K562 (cell line): ENCODE measurements around the gene PRRT1. TPM values are rescaled to one million over a fixed set of nuclear protein-coding genes. Genes with fewer than 3 reads are reported as not detected.

Source experiments
- BRCA1 ChIP-seq, 2 experiments: fragments of 450-650 bp in 1 of 2; sonication (generic) in 1 of 2; formaldehyde crosslinking in 1 of 2; IDR thresholded peaks; 2 replicates each; pipeline versions ENCODE4 v1.5.0 to v1.6.1; 2017 to 2020; ENCODE audit warnings: mild to moderate bottlenecking in 1 of 2, missing genetic modification reagents in 1 of 2
- ELF2 ChIP-seq: fragments of 250-450 bp; sonication (Bioruptor Pico); IDR thresholded peaks from 2 replicates; pipeline ENCODE4 v1.5.0; 2021; ENCODE audit warnings: mild to moderate bottlenecking
- KLF16 ChIP-seq: IDR thresholded peaks from 2 replicates; pipeline ENCODE4 v1.6.1; 2016; ENCODE audit warnings: antibody characterized with exemption
- SRSF7 ChIP-seq: fragments of 200-400 bp; formaldehyde crosslinking; optimal IDR thresholded peaks from 2 replicates; pipeline ENCODE3; 2017; ENCODE audit warnings: mild to moderate bottlenecking, low read depth, low read length
- ZNF583 ChIP-seq: fragments of 250-450 bp; sonication (Bioruptor Pico); IDR thresholded peaks from 2 replicates; pipeline ENCODE4 v1.4.0; 2020
- ZNF77 ChIP-seq: fragments of 250-450 bp; sonication (Bioruptor Pico); IDR thresholded peaks from 2 replicates; pipeline ENCODE4 v1.5.0; 2020
- polyA plus RNA-seq, 8 experiments: library from polyadenylated mRNA; depleted of rRNA in 4 of 8; stranded (reverse) in 5 of 8; unstranded in 3 of 8; fragments of >200 nt; fragmentation: Nextera tagmentation in 2 of 8; fragmentation: Illumina TruSeq in 1 of 8; extraction: Ambion mirVana in 2 of 8; extraction: Trizol in 1 of 8; gene quantifications; 2 replicates each; pipeline versions ENCODE4 v1.2.1 to v1.2.3, GENCODE V29; 2011 to 2014; ENCODE audit warnings: inconsistent platforms in 1 of 8, missing spikeins in 1 of 8
- total RNA-seq, 7 experiments: library from RNA; depleted of rRNA in 6 of 7; stranded (reverse); fragments of >200 nt in 6 of 7; fragmentation: Illumina TruSeq in 2 of 7; extraction: Trizol in 2 of 7; gene quantifications; 2 replicates each; pipeline versions ENCODE4 v1.2.1 to v1.2.3, GENCODE V29; 2011 to 2021; ENCODE audit warnings: low replicate concordance in 1 of 7
- TF ChIP-seq, protein P1 (sequence below), 2 experiments: IDR thresholded peaks; 2 replicates each; pipeline ENCODE4 v1.6.1; 2011; ENCODE audit warnings: borderline replicate concordance in 1 of 2, control low read depth in 1 of 2, low read depth in 1 of 2, low read length in 1 of 2, mild to moderate bottlenecking in 1 of 2, mixed read lengths in 1 of 2, moderate library complexity in 1 of 2; ENCODE audit not compliant: insufficient read depth in 1 of 2, insufficient read length in 1 of 2, poor library complexity in 1 of 2, severe bottlenecking in 1 of 2; ENCODE audit errors: extremely low read depth in 1 of 2
- TF ChIP-seq, protein P2 (sequence below): fragments of 450-650 bp; IDR thresholded peaks from 2 replicates; pipeline ENCODE4 v1.6.1; 2016; ENCODE audit warnings: low read depth, mild to moderate bottlenecking, moderate library complexity
- TF ChIP-seq, protein P3 (sequence below): fragments of 250-450 bp; sonication (Bioruptor Pico); IDR thresholded peaks from 2 replicates; pipeline ENCODE4 v1.5.0; 2021

PRRT1 gene
- total and polyA plus RNA-seq, 9 of the 15 experiments (the other 6 are each of a cell fraction or from before 2014, with no cell fraction given) = 0.14 to 3.5 (median 0.41) TPM

DNA sequence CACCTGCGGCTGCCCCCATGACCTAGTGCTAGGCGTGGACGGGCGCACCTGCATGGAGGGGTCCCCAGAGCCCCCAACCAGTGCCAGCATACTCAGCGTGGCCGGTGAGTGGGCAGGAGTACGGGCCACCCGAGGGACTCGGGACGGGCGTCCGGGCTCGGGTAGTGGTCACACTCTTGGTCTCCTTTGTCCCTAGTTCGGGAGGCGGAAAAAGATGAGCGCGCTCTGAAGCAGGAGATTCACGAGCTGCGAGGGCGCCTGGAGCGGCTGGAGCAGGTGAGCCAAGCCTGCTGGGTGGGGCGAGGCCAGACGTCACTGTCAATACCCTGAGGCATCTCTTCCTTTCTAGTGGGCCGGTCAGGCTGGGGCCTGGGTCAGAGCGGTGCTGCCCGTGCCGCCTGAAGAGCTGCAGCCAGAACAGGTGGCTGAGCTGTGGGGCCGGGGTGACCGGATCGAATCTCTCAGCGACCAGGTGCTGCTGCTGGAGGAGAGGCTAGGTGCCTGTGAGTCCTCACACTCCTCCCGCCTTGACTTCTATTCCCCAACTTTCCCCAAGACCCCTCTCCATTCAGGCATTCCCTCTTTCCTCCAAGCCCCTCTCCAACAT is 15.5 kb upstream of the PRRT1 start (continued):
- TF ChIP-seq, protein P1, sequence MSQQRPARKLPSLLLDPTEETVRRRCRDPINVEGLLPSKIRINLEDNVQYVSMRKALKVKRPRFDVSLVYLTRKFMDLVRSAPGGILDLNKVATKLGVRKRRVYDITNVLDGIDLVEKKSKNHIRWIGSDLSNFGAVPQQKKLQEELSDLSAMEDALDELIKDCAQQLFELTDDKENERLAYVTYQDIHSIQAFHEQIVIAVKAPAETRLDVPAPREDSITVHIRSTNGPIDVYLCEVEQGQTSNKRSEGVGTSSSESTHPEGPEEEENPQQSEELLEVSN (IDR thresholded peaks at IDR 0.05; ENCODE audit: borderline replicate concordance in 1 of 2, extremely low read depth in 1 of 2, insufficient read depth in 1 of 2, insufficient read length in 1 of 2, low read depth in 1 of 2, low read length in 1 of 2, poor library complexity in 1 of 2, severe bottlenecking in 1 of 2) = peak; percentile 5 to 10
- TF ChIP-seq ZNF77 (CRISPR knock-in tag) (no peak), KLF16 (no peak), ELF2 (CRISPR knock-in tag) (no peak), BRCA1 (IDR thresholded peaks at IDR 0.05) (no peak), BRCA1 (CRISPR knock-in tag; IDR thresholded peaks at IDR 0.05) (0 out of 2 replicates have a peak, but pooled peaks have one; percentile 75), SRSF7 (no peak), ZNF583 (CRISPR knock-in tag) (peak; percentile 49; the same call in 1 of the 2 replicates)
- TF ChIP-seq, protein P2, sequence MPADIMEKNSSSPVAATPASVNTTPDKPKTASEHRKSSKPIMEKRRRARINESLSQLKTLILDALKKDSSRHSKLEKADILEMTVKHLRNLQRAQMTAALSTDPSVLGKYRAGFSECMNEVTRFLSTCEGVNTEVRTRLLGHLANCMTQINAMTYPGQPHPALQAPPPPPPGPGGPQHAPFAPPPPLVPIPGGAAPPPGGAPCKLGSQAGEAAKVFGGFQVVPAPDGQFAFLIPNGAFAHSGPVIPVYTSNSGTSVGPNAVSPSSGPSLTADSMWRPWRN = no peak
- TF ChIP-seq, protein P3, sequence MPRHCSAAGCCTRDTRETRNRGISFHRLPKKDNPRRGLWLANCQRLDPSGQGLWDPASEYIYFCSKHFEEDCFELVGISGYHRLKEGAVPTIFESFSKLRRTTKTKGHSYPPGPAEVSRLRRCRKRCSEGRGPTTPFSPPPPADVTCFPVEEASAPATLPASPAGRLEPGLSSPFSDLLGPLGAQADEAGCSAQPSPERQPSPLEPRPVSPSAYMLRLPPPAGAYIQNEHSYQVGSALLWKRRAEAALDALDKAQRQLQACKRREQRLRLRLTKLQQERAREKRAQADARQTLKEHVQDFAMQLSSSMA (CRISPR knock-in tag) = 0 out of 2 replicates have a peak, but pooled peaks have one; percentile 19
